PC-3 (cell line): ENCODE data around the gene RFX4. TPM values are rescaled to one million over a fixed set of nuclear protein-coding genes. Genes with fewer than 3 reads are reported as not detected.
A peak's percentile ranks its signal among the peaks of the same experiment; 100 is the strongest.

Experiments
- ATAC-seq: fragments of 200-7000 bp; cut with Tn5 transposase; 2 replicates; pipeline ENCODE4 v1.9.1; 2020; ENCODE audit warnings: mild to moderate bottlenecking, moderate library complexity
- BruUV-seq: library from RNA; stranded (reverse); fragments of 400-500 nt; replicated peaks from 2 replicates; lab custom pipeline; 2021; lab: Mats Ljungman, UMichigan
- CTCF ChIA-PET: fragments of 300-600 bp; sonication (Branson Sonifier 250); formaldehyde crosslinking; loops from one replicate; lab custom pipeline; 2022; ENCODE audit warnings: antibody characterized with exemption; lab: Charles Lee
- POLR2A ChIA-PET: fragments of 300-600 bp; sonication (Branson Sonifier 250); formaldehyde crosslinking; loops from one replicate; lab custom pipeline; 2022; ENCODE audit warnings: antibody characterized with exemption; ENCODE audit not compliant: unreplicated experiment; lab: Charles Lee
- DNase-seq: peaks from one replicate; pipeline ENCODE4 v3.0.0-alpha.2; 2015
- H2AFZ ChIP-seq: fragments of 300-600 bp; sonication (generic); 2 replicates; pipeline ENCODE4 v1.6.0; 2016; ENCODE audit warnings: antibody characterized with exemption, low read length
- H3F3A ChIP-seq: fragments of 300-600 bp; sonication (generic); one replicate; pipeline ENCODE4 v1.6.0; 2017; ENCODE audit warnings: antibody characterized with exemption, low read length, control low read depth, mild to moderate bottlenecking; ENCODE audit not compliant: unreplicated experiment
- H3K27ac ChIP-seq: fragments of 300-600 bp; sonication (generic); 2 replicates; pipeline ENCODE4 v1.5.1; 2016; ENCODE audit warnings: mild to moderate bottlenecking, low read length
- H3K27me3 ChIP-seq: fragments of 300-600 bp; sonication (generic); 2 replicates; pipeline ENCODE4 v1.6.1; 2016; ENCODE audit warnings: low read length, mixed read lengths
- H3K36me3 ChIP-seq: fragments of 300-600 bp; sonication (generic); 2 replicates; pipeline ENCODE4 v1.6.1; 2016; ENCODE audit warnings: low read depth, mixed run types, low read length, mixed read lengths
- H3K4me1 ChIP-seq: fragments of 300-600 bp; sonication (generic); 2 replicates; pipeline ENCODE4 v1.5.1; 2016; ENCODE audit warnings: low read length; ENCODE audit not compliant: insufficient read depth
- H3K4me2 ChIP-seq: fragments of 300-600 bp; sonication (generic); 2 replicates; pipeline ENCODE4 v1.6.0; 2016; ENCODE audit warnings: low read length
- H3K4me3 ChIP-seq: fragments of 300-600 bp; sonication (generic); 2 replicates; pipeline ENCODE4 v1.5.1; 2016; ENCODE audit warnings: mild to moderate bottlenecking, low read length, mixed read lengths
- H3K79me2 ChIP-seq: fragments of 300-600 bp; sonication (generic); 2 replicates; pipeline ENCODE4 v1.6.1; 2017; ENCODE audit warnings: low read length, mixed read lengths
- H3K9ac ChIP-seq: fragments of 300-600 bp; sonication (generic); 2 replicates; pipeline ENCODE4 v1.6.0; 2016; ENCODE audit warnings: mild to moderate bottlenecking, low read length
- H3K9me2 ChIP-seq: fragments of 300-600 bp; sonication (generic); replicated peaks from 2 replicates; pipeline ENCODE4 v1.6.1; 2016; ENCODE audit warnings: mixed run types, low read length, mixed read lengths
- H3K9me3 ChIP-seq: fragments of 300-600 bp; sonication (generic); 2 replicates; pipeline ENCODE4 v1.6.1; 2016; ENCODE audit warnings: low read length, mixed read lengths
- H4K20me1 ChIP-seq: fragments of 300-600 bp; sonication (generic); 2 replicates; pipeline ENCODE4 v1.6.1; 2016; ENCODE audit warnings: low read length, mixed read lengths
- CTCF ChIP-seq: fragments of 300-600 bp; sonication (generic); conservative IDR thresholded peaks from 2 replicates; pipeline ENCODE4 v1.5.1; 2017; ENCODE audit warnings: antibody characterized with exemption, low read depth, mild to moderate bottlenecking, low read length
- EZH2 ChIP-seq: fragments of 300-600 bp; sonication (generic); IDR thresholded peaks from one replicate; pipeline ENCODE4 v1.6.1; 2017; ENCODE audit warnings: antibody characterized with exemption, mild to moderate bottlenecking, low read length; ENCODE audit not compliant: unreplicated experiment
- EZH2phosphoT487 ChIP-seq: fragments of 300-600 bp; sonication (generic); IDR thresholded peaks from 2 replicates; pipeline ENCODE4 v1.6.1; 2018; ENCODE audit warnings: mild to moderate bottlenecking, antibody characterized with exemption, low read length, borderline replicate concordance
- intact Hi-C: fragments of 100-400 bp; cut with micrococcal nuclease; formaldehyde crosslinking; loops from 2 replicates; pipeline ENCODE4 v1.9.0; 2023
- total RNA-seq: library from RNA; depleted of rRNA; stranded (reverse); fragments of >200 nt; gene quantifications from 2 replicates; pipeline ENCODE4 v1.2.3, GENCODE V29; 2014

The RFX4 gene
- total RNA-seq, 1 experiment from 2014 or later = not detected

- ATAC-seq (peak; percentile 19; the same call in 1 of the 2 replicates), DNase-seq (no peak)
- ChIA-PET POLR2A (no interaction called here), CTCF (no interaction called here)
- no peaks in the 10 kb centered on the region for H3K79me2 ChIP-seq
- no peak for TF ChIP-seq CTCF
- TF ChIP-seq EZH2 = peak; percentile 38
- no peak overlapping the region for H3K4me2 ChIP-seq
- no peak overlapping the region for H3K27ac ChIP-seq
- H4K20me1 ChIP-seq = no peaks in the 10 kb centered on the region
- H3K9ac ChIP-seq = no peak overlapping the region
- H3K4me3 ChIP-seq = no peak overlapping the region
- no peaks in the 10 kb centered on the region for H3F3A ChIP-seq
- no peaks in the 10 kb centered on the region for H3K9me3 ChIP-seq
- H3K4me1 ChIP-seq = no peaks in the 10 kb centered on the region
- no peaks in the 10 kb centered on the region for H3K36me3 ChIP-seq
- H3K27me3 ChIP-seq = peaks cover 99% of the 10 kb centered on the region
- BruUV-seq = no TSS peak
- intact Hi-C loops = no loop called here
- no peaks in the 10 kb centered on the region for H3K9me2 ChIP-seq
- H2AFZ ChIP-seq = no peak overlapping the region
These were observed 1.6 kb downstream of the RFX4 start for GRCh38 chr12:106584104-106585064.

GRCh38 chr12:106585105-106585520, 2.3 kb downstream of the RFX4 start:
- ChIA-PET CTCF (no interaction called here), POLR2A (no interaction called here)
- Histone ChIP-seq H3K27ac (no peak overlapping the region), H3K36me3 (no peaks in the 10 kb centered on the region), H3K4me1 (no peaks in the 10 kb centered on the region), H3K27me3 (peaks cover 100% of the 10 kb centered on the region), H4K20me1 (no peaks in the 10 kb centered on the region), H2AFZ (no peak overlapping the region), H3K9me2 (no peaks in the 10 kb centered on the region), H3K9me3 (no peaks in the 10 kb centered on the region), H3K79me2 (no peaks in the 10 kb centered on the region), H3K9ac (no peak overlapping the region), H3K4me3 (no peak overlapping the region), H3K4me2 (no peak overlapping the region), H3F3A (no peaks in the 10 kb centered on the region)
- DNase-seq (no peak), ATAC-seq (no peak)
- TF ChIP-seq CTCF (no peak), EZH2 (no peak), EZH2phosphoT487 (no peak)
- no TSS peak for BruUV-seq
- intact Hi-C loops = no loop called here

- H3K4me2 ChIP-seq = no peak overlapping the region
- no TSS peak for BruUV-seq
- H2AFZ ChIP-seq = no peak overlapping the region
- no peak for DNase-seq
- ChIA-PET CTCF (no interaction called here), POLR2A (no interaction called here)
- H3K79me2 ChIP-seq = no peaks in the 10 kb centered on the region
- no peaks in the 10 kb centered on the region for H3K9me2 ChIP-seq
- no peak for ATAC-seq
- no peaks in the 10 kb centered on the region for H3K36me3 ChIP-seq
- TF ChIP-seq EZH2 (no peak), CTCF (no peak), EZH2phosphoT487 (peak; percentile 32; the same call in 1 of the 2 replicates)
- H3K9ac ChIP-seq = no peak overlapping the region
- no peak overlapping the region for H3K27ac ChIP-seq
- H3K27me3 ChIP-seq = peaks cover 100% of the 10 kb centered on the region
- no peaks in the 10 kb centered on the region for H4K20me1 ChIP-seq
- no peaks in the 10 kb centered on the region for H3K4me1 ChIP-seq
- intact Hi-C loops = no loop called here
- no peaks in the 10 kb centered on the region for H3K9me3 ChIP-seq
- no peaks in the 10 kb centered on the region for H3F3A ChIP-seq
- no peak overlapping the region for H3K4me3 ChIP-seq
These were observed 2.9 kb downstream of the RFX4 start for GRCh38 chr12:106585521-106586277.
